GM21423 (cell line): Measurements from ENCODE around the gene NARS2.
"Not testable (repeated sequence)": the region's sequence is repeated elsewhere in the genome, so short reads cannot be mapped to it uniquely, and the experiment has no call there.

Source experiments
- ATAC-seq: cut with Tn5 transposase; IDR thresholded peaks from one replicate; pipeline ENCODE4 v1.9.1; 2021; ENCODE audit warnings: mild to moderate bottlenecking, moderate library complexity; ENCODE audit not compliant: unreplicated experiment

Gene NARS2

GRCh38 chr11:78547931-78548705 is 26.5 kb downstream of the NARS2 start:
- no peak for ATAC-seq

- ATAC-seq = no peak
Measured at GRCh38 chr11:78542007-78542406, 32.7 kb downstream of the NARS2 start.

- no peak for ATAC-seq
Measured at GRCh38 chr11:78541537-78541936, 33.1 kb downstream of the NARS2 start.

GRCh38 chr11:78540256-78540655 is 34.4 kb downstream of the NARS2 start:
- ATAC-seq = no peak

- no peak for ATAC-seq
Measured at GRCh38 chr11:78539506-78539905, 35.2 kb downstream of the NARS2 start.

GRCh38 chr11:78536933-78537332 is 37.7 kb downstream of the NARS2 start:
- no peak for ATAC-seq

GRCh38 chr11:78535920-78536319 is 38.7 kb downstream of the NARS2 start:
- no peak for ATAC-seq

GRCh38 chr11:78535027-78535426 is 39.6 kb downstream of the NARS2 start:
- no peak for ATAC-seq

- peak; percentile 72 for ATAC-seq
Measured at GRCh38 chr11:78533399-78533798, 41.3 kb downstream of the NARS2 start.

- ATAC-seq = peak; percentile 27
Measured at GRCh38 chr11:78532991-78533390, 41.7 kb downstream of the NARS2 start.

- ATAC-seq = no peak
Measured at GRCh38 chr11:78526497-78527146, 48.0 kb downstream of the NARS2 start.

- no peak for ATAC-seq
Measured at GRCh38 chr11:78525720-78526119, 48.9 kb downstream of the NARS2 start.

GRCh38 chr11:78520230-78520629 is 54.4 kb downstream of the NARS2 start:
- no peak for ATAC-seq

GRCh38 chr11:78516281-78516680 is 58.4 kb downstream of the NARS2 start:
- no peak for ATAC-seq

- no peak for ATAC-seq
Measured at GRCh38 chr11:78514922-78515502, 59.7 kb downstream of the NARS2 start.

GRCh38 chr11:78513085-78513484 is 61.6 kb downstream of the NARS2 start:
- not testable (repeated sequence) for ATAC-seq

GRCh38 chr11:78510597-78510996 is 64.1 kb downstream of the NARS2 start:
- ATAC-seq = no peak

- ATAC-seq = no peak
Measured at GRCh38 chr11:78510025-78510596, 64.6 kb downstream of the NARS2 start.

GRCh38 chr11:78504708-78505107 is 70.0 kb downstream of the NARS2 start:
- ATAC-seq = no peak

- ATAC-seq = no peak
Measured at GRCh38 chr11:78504181-78504580, 70.5 kb downstream of the NARS2 start.

GRCh38 chr11:78499971-78500370 is 74.7 kb downstream of the NARS2 start:
- no peak for ATAC-seq

- no peak for ATAC-seq
Measured at GRCh38 chr11:78497293-78497692, 77.4 kb downstream of the NARS2 start.
